ENCODE results near the gene XRN2. TPM values are rescaled to one million over a fixed set of nuclear protein-coding genes. Genes with fewer than 3 reads are reported as not detected.

The XRN2 gene
- total and polyA plus RNA-seq, 2 experiments from 2014 or later = 39.6 to 79.1 TPM

- DNase-seq (ENCODE audit: low spot score) = no peak
- Histone ChIP-seq H3K9me3 (ENCODE audit: low read depth) (no peaks in the 10 kb centered on the region), H3K27me3 (peaks cover 2% of the 10 kb centered on the region), H3K9me2 (replicated peaks; ENCODE audit: insufficient read depth) (no peaks in the 10 kb centered on the region), H3K4me2 (no peak overlapping the region), H4K20me1 (ENCODE audit: insufficient read depth, poor library complexity, severe bottlenecking) (no peaks in the 10 kb centered on the region), H3K36me3 (replicated peaks; ENCODE audit: insufficient read depth, low read depth) (no peaks in the 10 kb centered on the region), H3K79me2 (no peaks in the 10 kb centered on the region), H3K27ac (no peak overlapping the region), H3K4me1 (ENCODE audit: insufficient read depth) (no peaks in the 10 kb centered on the region), H2AFZ (no peak overlapping the region), H3K4me3 (no peak overlapping the region)
- WGBS (ENCODE audit: low lambda C conversion rate, missing lambda C conversion rate) = 77% methylated on average over 14 of the region's 14 CpGs
- TF ChIP-seq, protein P1, sequence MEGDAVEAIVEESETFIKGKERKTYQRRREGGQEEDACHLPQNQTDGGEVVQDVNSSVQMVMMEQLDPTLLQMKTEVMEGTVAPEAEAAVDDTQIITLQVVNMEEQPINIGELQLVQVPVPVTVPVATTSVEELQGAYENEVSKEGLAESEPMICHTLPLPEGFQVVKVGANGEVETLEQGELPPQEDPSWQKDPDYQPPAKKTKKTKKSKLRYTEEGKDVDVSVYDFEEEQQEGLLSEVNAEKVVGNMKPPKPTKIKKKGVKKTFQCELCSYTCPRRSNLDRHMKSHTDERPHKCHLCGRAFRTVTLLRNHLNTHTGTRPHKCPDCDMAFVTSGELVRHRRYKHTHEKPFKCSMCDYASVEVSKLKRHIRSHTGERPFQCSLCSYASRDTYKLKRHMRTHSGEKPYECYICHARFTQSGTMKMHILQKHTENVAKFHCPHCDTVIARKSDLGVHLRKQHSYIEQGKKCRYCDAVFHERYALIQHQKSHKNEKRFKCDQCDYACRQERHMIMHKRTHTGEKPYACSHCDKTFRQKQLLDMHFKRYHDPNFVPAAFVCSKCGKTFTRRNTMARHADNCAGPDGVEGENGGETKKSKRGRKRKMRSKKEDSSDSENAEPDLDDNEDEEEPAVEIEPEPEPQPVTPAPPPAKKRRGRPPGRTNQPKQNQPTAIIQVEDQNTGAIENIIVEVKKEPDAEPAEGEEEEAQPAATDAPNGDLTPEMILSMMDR (IDR thresholded peaks at IDR 0.05; ENCODE audit: poor library complexity) = no peak
- TF ChIP-seq EZH2 (IDR thresholded peaks at IDR 0.05; ENCODE audit: borderline replicate concordance) (no peak), EZH2phosphoT487 (IDR thresholded peaks at IDR 0.05; ENCODE audit: low read depth, severe bottlenecking, unreplicated experiment) (no peak)
Measured at GRCh38 chr20:21288587-21289370, 14.4 kb upstream of the XRN2 start.

DNA sequence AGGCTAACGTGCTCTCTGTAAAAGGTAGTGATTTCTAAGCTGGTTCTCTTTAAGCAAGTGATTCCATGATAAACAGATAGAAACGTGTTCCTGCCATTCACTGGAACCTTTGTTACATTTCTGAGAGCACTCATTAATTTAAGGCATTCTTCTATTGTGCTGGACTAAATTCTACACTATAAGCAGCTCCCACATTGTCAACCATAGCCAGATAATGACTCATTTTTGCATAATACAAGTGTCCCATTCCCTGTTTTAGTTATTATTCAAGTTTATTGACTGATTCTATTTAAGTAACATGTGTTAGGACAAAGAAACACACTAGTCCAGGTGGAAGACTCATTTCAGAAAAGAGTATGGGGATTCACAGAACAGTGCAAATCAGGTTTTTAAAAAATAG is 13.5 kb upstream of the XRN2 start:
- H4K20me1 ChIP-seq (ENCODE audit: insufficient read depth, poor library complexity, severe bottlenecking) = no peaks in the 10 kb centered on the region
- 24% methylated on average over 2 of the region's 2 CpGs for WGBS (ENCODE audit: low lambda C conversion rate, missing lambda C conversion rate)
- no peaks in the 10 kb centered on the region for H3K36me3 ChIP-seq (replicated peaks; ENCODE audit: insufficient read depth, low read depth)
- H3K4me2 ChIP-seq = no peak overlapping the region
- H3K27me3 ChIP-seq = peaks cover 2% of the 10 kb centered on the region
- TF ChIP-seq, protein P1 (IDR thresholded peaks at IDR 0.05; ENCODE audit: poor library complexity) = no peak
- no peak for TF ChIP-seq EZH2 (IDR thresholded peaks at IDR 0.05; ENCODE audit: borderline replicate concordance)
- no peak for TF ChIP-seq EZH2phosphoT487 (IDR thresholded peaks at IDR 0.05; ENCODE audit: low read depth, severe bottlenecking, unreplicated experiment)
- H3K9me2 ChIP-seq (replicated peaks; ENCODE audit: insufficient read depth) = no peaks in the 10 kb centered on the region
- no peaks in the 10 kb centered on the region for H3K79me2 ChIP-seq
- no peak overlapping the region for H3K4me3 ChIP-seq
- no peaks in the 10 kb centered on the region for H3K9me3 ChIP-seq (ENCODE audit: low read depth)
- no peaks in the 10 kb centered on the region for H3K4me1 ChIP-seq (ENCODE audit: insufficient read depth)
- H3K27ac ChIP-seq = no peak overlapping the region
- no peak overlapping the region for H2AFZ ChIP-seq
- DNase-seq (ENCODE audit: low spot score) = no peak

GRCh38 chr20:21291026-21291425 is 12.1 kb upstream of the XRN2 start:
- Histone ChIP-seq H3K4me1 (ENCODE audit: insufficient read depth) (no peaks in the 10 kb centered on the region), H4K20me1 (ENCODE audit: insufficient read depth, poor library complexity, severe bottlenecking) (no peaks in the 10 kb centered on the region), H2AFZ (no peak overlapping the region), H3K36me3 (replicated peaks; ENCODE audit: insufficient read depth, low read depth) (no peaks in the 10 kb centered on the region), H3K4me2 (no peak overlapping the region), H3K9me3 (ENCODE audit: low read depth) (no peaks in the 10 kb centered on the region), H3K27ac (no peak overlapping the region), H3K27me3 (peaks cover 2% of the 10 kb centered on the region), H3K4me3 (no peak overlapping the region), H3K79me2 (no peaks in the 10 kb centered on the region), H3K9me2 (replicated peaks; ENCODE audit: insufficient read depth) (no peaks in the 10 kb centered on the region)
- TF ChIP-seq, protein P1 (IDR thresholded peaks at IDR 0.05; ENCODE audit: poor library complexity) = no peak
- TF ChIP-seq EZH2phosphoT487 (IDR thresholded peaks at IDR 0.05; ENCODE audit: low read depth, severe bottlenecking, unreplicated experiment) = no peak
- TF ChIP-seq EZH2 (IDR thresholded peaks at IDR 0.05; ENCODE audit: borderline replicate concordance) = no peak
- DNase-seq (ENCODE audit: low spot score) = no peak
- WGBS (ENCODE audit: low lambda C conversion rate, missing lambda C conversion rate) = 84% methylated on average over 2 of the region's 2 CpGs

Data from hepatocyte (in vitro differentiated cells).